Activated naive CD4-positive, alpha-beta T cell treated with anti-CD3 and anti-CD28 coated beads, Interleukin-2, amount 10 ng/mL, durations not matched to agents 7 days and 5 days (primary cell): ENCODE data around the gene SBNO2.
A peak's percentile ranks its signal among the peaks of the same experiment; 100 is the strongest.

Experiments
- CTCF ChIA-PET: fragments of 350-600 bp; sonication (Branson Sonifier 250); formaldehyde crosslinking; loops from one replicate; lab custom pipeline; 2021; ENCODE audit warnings: antibody characterized with exemption; lab: Charles Lee
- DNase-seq: peaks from one replicate; pipeline ENCODE4 v3.0.0-alpha.2; 2020
- H3K27ac Mint-ChIP-seq: one replicate; pipeline ENCODE4 v1.8.0; 2021; ENCODE audit warnings: mild to moderate bottlenecking, moderate library complexity, mixed read lengths
- H3K27me3 Mint-ChIP-seq: one replicate; pipeline ENCODE4 v1.8.0; 2021; ENCODE audit warnings: mild to moderate bottlenecking, mixed read lengths
- H3K36me3 Mint-ChIP-seq: one replicate; pipeline ENCODE4 v1.8.0; 2021; ENCODE audit warnings: mixed read lengths
- H3K4me1 Mint-ChIP-seq: one replicate; pipeline ENCODE4 v1.8.0; 2021; ENCODE audit warnings: mixed read lengths
- H3K4me3 Mint-ChIP-seq: one replicate; pipeline ENCODE4 v1.8.0; 2021; ENCODE audit warnings: mild to moderate bottlenecking, moderate library complexity, mixed read lengths
- H3K9me3 Mint-ChIP-seq: one replicate; pipeline ENCODE4 v1.8.0; 2021; ENCODE audit warnings: mixed read lengths

SBNO2 gene

DNA sequence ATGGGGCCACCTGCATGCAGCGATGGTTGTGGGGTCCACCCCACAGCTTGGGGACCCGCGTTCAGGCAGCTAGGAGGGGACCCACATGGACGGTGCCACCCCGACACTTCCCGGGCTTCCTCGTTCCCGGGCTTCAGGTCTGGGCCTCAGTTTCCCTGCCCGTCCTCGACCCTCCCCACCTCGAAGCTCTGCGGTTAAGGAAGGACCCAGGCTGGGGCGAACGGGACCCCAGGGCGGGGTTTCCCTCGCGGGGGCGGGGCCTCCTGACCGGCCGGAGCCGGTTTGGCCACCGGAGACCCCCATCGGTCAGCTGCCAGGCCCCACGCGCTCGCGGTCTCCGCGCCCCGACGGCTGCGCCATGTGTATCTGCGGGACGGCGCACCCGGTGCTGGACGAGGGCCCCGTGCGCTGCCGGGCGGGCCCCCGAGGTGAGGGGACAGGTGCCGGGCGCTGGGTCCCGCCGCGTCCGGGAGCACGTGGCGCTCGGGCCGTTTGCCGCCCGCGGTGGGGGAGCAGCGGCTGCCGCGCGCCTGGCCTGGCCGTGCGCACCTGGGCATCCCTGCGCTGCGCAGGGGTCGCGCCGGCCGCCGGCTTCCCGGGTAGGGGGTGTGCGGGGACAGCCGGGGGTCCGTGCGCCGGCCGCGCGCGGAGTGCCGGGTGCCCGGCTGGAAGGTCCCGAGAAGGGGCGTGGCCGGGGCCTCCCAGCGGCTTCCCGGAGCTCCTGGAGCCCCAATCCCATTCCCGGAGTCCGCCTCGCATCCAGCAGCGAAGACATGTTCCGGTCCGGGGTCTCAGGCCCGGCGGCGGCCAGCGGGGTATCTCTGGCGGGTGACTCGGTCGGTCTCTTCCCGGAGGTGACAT lies 102.9 kb downstream of the SBNO2 start:
- Mint-ChIP-seq H3K4me3 (peak overlapping the region; percentile 73), H3K9me3 (no peaks in the 10 kb centered on the region), H3K4me1 (peaks cover 61% of the 10 kb centered on the region), H3K27me3 (no peaks in the 10 kb centered on the region), H3K36me3 (peaks cover 47% of the 10 kb centered on the region), H3K27ac (peak overlapping the region; percentile 86)
- DNase-seq: no peak
- CTCF ChIA-PET: no interaction called here

DNA sequence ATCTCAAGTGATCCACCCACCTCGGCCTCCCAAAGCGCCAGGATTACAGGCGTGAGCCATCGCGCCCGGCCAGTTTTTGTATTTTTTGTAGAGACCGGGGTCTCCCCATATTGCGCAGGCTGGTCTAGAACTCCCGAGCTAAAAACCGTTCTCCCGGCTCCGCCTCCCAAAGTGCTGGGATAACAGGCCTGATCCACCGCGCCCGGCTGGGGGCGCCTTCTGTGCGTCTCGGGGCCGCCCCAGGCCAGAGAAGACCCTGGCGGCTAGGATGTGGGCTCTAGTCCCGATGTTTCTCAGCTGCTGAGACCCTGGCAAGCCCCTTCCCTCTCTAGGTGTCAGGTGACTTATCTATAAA lies 103.5 kb downstream of the SBNO2 start:
- H3K9me3 Mint-ChIP-seq: no peaks in the 10 kb centered on the region
- no peaks in the 10 kb centered on the region for H3K27me3 Mint-ChIP-seq
- peaks cover 61% of the 10 kb centered on the region for H3K4me1 Mint-ChIP-seq
- H3K36me3 Mint-ChIP-seq: peaks cover 41% of the 10 kb centered on the region
- peak overlapping the region; percentile 93 for H3K27ac Mint-ChIP-seq
- no peak for DNase-seq
- CTCF ChIA-PET: interaction anchor here (0.9 kb wide), 1 partner anchor 8 kb away, joined by 4 read pairs; no protein-coding TSS in a partner anchor
- H3K4me3 Mint-ChIP-seq: peak overlapping the region; percentile 86

DNA sequence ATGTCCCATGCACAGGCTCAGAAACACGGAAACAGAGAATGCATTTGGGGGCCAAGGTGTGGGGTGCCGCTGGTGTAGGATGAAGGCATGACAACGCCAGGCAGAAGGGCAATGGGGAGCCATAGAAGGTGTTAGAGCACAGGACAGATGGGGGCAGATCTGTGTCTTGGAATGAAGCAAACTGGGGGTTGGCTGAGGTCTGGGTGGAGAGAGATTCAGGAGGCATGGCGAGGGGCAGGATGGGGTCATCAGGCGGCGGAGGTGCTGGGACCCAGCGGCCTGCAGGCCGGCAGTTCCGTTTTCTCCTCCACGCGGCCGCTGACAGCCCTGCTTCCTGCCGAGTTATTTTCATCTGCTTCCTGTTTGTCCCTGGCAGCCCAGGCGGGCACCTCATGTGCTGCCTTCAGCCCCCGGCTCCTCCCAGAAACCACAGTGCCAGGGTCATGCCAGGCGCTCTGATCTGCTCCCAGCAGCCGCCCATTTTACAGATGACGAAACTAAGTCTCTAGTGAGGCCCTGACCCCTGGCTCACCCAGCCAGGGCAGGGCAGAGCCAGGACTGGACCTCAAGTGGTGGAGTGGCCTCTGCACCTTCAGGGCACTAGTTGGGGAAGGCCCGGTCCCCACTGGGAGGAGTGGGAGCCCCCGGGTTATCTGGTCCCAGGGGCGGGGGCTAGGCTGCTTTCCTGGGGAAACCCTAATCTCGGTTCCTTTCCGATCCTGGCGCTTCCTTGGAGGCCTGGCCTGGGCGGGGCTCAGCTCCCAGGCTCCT lies 104.9 kb downstream of the SBNO2 start:
- peaks cover 68% of the 10 kb centered on the region for H3K4me1 Mint-ChIP-seq
- H3K27me3 Mint-ChIP-seq: no peaks in the 10 kb centered on the region
- H3K4me3 Mint-ChIP-seq: peak overlapping the region; percentile 86
- peaks cover 40% of the 10 kb centered on the region for H3K36me3 Mint-ChIP-seq
- H3K9me3 Mint-ChIP-seq: no peaks in the 10 kb centered on the region
- H3K27ac Mint-ChIP-seq: peak overlapping the region; percentile 93
- CTCF ChIA-PET: no interaction called here
- peak; percentile 88 for DNase-seq

DNA sequence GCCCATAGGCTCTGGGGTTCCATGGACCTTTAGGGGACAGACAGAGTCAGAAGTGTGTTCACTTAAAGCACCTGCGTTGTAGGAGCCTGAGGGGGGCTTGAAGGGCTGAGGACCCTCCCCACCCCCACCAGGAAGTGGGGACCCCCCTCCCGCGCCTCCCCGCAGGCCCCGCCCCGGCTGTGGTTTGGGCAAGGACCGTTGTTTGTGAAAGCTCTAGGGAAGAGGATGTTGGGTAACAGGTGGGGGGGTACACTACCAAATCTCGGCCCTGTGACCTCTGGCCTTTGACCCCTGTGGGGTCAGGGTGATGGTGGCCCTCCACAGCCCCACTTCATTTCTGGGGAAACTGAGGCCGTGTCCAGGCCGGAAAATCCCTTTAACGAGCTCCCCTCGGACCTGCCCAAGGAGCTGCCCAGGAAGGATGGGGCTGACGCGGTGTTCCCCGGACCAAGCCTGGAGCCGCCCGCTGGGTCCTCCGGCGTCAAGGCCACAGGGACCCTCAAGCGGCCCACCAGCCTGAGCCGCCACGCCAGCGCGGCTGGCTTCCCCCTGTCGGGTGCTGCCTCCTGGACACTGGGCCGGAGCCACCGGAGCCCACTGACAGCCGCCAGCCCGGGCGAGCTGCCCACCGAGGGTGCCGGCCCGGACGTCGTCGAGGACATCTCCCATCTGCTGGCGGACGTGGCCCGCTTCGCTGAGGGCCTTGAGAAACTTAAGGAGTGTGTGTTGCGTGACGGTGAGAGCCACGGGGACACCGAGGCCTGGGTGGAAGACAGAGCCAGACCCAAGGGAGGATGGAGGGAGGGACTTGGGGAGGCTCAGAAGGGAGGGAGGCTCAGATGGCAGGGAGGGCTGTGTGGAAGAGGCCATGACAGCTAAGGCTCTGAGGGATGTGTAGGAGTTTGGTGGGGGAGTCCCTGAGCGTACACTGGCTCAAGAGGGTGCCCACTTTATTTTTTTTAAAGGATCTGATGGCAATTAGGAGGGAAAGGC lies 105.8 kb downstream of the SBNO2 start:
- peak overlapping the region; percentile 95 for H3K27ac Mint-ChIP-seq
- H3K9me3 Mint-ChIP-seq: peaks cover under 1% of the 10 kb centered on the region
- H3K4me1 Mint-ChIP-seq: peaks cover 69% of the 10 kb centered on the region
- H3K36me3 Mint-ChIP-seq: peaks cover 40% of the 10 kb centered on the region
- H3K4me3 Mint-ChIP-seq: peak overlapping the region; percentile 86
- CTCF ChIA-PET: interaction anchor here (0.6 to 3.2 kb wide), 7 partner anchors 8 to 297 kb away, joined by 3 to 13 read pairs (median 3); no protein-coding TSS in a partner anchor
- DNase-seq: peak; percentile 88
- no peaks in the 10 kb centered on the region for H3K27me3 Mint-ChIP-seq

DNA sequence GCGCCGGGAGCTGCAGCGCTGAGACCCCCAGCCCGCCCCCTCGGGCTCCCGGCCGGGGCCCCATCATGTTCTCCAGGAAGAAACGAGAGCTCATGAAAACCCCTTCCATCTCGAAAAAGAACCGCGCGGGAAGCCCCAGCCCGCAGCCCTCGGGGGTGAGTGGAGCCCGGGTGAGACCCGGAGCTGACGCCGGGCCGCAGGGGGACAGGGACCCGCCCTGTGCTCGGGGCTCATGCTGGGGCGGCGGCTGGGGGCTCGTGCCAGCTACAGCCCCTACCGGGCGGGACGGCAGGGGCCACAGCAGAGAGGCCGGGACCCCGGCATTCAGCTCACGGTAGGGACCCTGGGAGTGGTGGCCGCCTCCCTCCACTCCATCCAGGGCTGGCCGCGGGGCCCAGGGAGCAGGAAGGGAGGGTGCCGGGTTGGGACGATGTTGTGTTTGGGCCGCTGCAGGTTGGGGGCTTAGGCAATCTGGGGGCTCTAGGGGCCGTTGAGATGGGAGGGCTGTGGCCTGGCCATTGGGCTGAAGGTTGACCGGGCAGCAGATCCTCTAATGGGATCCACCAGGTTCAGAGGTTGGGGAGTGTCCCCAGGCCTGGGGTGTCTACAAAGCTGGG lies 106.6 kb downstream of the SBNO2 start:
- Mint-ChIP-seq H3K9me3 (peaks cover 3% of the 10 kb centered on the region), H3K27ac (peak overlapping the region; percentile 95), H3K27me3 (no peaks in the 10 kb centered on the region), H3K36me3 (peaks cover 35% of the 10 kb centered on the region), H3K4me3 (peak overlapping the region; percentile 86), H3K4me1 (peaks cover 64% of the 10 kb centered on the region)
- CTCF ChIA-PET: interaction anchor here (0.6 to 3.2 kb wide), 7 partner anchors 9 to 297 kb away, joined by 3 to 13 read pairs (median 3); no protein-coding TSS in a partner anchor
- no peak for DNase-seq

DNA sequence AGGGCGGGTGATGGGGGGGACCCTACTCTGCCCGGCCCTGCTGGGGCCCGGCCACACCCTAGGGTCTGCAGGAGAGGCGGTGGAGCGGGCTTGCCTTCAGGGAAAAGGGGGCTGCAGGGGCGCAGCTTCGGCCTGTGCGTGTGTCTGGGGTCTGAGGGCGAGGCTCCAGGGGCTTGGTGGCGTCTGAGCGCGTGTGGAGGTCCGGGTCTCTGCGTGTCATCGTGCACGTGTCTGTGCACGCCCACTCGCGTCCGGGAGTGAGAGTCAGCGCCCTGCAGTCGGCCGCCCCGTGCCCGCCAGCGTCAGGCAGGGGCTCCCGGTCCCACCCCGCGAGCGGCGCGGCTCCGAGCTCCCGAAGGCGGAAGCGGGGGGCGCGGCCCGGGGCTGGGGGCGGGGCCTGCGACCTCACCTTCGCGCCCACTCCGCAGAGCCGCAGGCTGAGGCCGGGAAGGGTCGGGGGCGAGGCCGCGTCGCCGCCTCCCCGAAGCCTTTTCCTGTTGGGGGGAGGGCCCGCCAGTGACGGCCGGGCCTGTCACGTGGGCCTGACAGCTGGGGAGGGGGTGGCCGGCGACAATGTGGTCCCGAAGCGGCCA lies 107.2 kb downstream of the SBNO2 start, which contains the start of gene ARHGAP45:
ARHGAP45 (plus strand) TSS at position 420 of the 593 bp plus-strand sequence. CDS start 239 bp downstream, outside the sequence.
- Mint-ChIP-seq H3K4me1 (peaks cover 58% of the 10 kb centered on the region), H3K27me3 (no peaks in the 10 kb centered on the region), H3K4me3 (peak within 1 kb of the TSS; percentile 86), H3K36me3 (peaks cover 31% of the 10 kb centered on the region), H3K9me3 (peaks cover 3% of the 10 kb centered on the region), H3K27ac (peak within 1 kb of the TSS; percentile 95)
- CTCF ChIA-PET: interaction anchor here (1.1 to 3.2 kb wide), 4 partner anchors 10 to 126 kb away, joined by 3 to 13 read pairs (median 4); no protein-coding TSS in a partner anchor
- DNase-seq: peak; percentile 91

DNA sequence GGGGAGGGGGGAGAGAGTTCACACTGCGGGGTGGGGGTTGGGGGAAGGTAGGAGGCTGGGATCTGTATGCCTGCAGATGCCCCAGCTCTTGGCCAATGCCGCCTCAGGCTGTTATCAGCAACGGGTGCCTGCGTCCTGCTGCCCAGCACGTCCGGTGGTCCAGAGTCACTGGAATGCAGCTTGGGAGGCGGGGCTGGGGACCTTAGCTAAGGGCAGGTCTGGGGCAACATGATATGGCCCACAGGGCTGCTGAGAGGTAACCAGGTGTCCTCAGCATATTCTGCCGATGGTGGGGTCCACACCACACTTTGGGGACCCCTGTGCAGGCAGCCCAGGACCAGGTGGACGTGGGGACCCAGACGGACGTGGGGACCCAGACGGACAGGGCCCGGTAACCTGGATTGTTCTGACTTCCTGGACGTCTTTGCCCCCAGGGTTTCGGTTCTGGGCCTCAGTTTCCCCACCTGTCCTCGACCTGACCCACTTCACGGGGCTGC lies 107.8 kb downstream of the SBNO2 start:
- Mint-ChIP-seq H3K4me3 (peak overlapping the region; percentile 73), H3K27me3 (no peaks in the 10 kb centered on the region), H3K4me1 (peaks cover 55% of the 10 kb centered on the region), H3K27ac (peak overlapping the region; percentile 45), H3K9me3 (peaks cover 3% of the 10 kb centered on the region), H3K36me3 (peaks cover 28% of the 10 kb centered on the region)
- CTCF ChIA-PET: interaction anchor here (1.2 to 3.2 kb wide), 4 partner anchors 10 to 126 kb away, joined by 3 to 13 read pairs (median 4); no protein-coding TSS in a partner anchor
- no peak for DNase-seq

DNA sequence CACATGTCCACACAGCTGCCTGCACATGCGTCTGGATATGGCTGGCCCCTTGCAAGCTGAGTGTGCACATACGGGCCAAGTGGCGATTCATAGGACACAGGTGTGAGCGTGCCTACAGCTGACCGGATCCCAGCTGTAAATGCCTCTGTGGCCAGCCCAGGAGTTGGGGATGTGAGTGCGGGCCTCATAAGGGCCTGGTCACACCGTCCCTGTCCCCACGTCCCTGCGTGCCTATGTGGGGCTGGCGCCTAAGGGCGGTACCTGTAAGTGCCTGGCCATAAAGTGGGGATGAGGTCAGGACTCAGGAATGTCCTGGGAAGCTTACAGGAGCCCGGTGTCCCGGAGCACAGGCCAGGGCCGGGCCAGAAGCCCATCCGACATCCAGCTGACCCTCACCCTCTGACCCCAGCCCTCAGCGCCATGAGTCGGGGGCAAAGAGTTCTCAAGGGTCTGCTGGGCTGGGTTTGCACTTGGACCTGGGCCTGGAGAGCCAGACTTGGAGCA lies 108.4 kb downstream of the SBNO2 start:
- CTCF ChIA-PET: interaction anchor here (0.8 to 3.2 kb wide), 6 partner anchors 9 to 26 kb away, joined by 3 to 13 read pairs (median 5); partner anchors contain the start of gene ABCA7
- Mint-ChIP-seq H3K4me3 (peak overlapping the region; percentile 73), H3K9me3 (peaks cover 3% of the 10 kb centered on the region), H3K27ac (peak overlapping the region; percentile 49), H3K27me3 (no peaks in the 10 kb centered on the region), H3K36me3 (peaks cover 28% of the 10 kb centered on the region), H3K4me1 (peaks cover 53% of the 10 kb centered on the region)
- DNase-seq: peak; percentile 22

DNA sequence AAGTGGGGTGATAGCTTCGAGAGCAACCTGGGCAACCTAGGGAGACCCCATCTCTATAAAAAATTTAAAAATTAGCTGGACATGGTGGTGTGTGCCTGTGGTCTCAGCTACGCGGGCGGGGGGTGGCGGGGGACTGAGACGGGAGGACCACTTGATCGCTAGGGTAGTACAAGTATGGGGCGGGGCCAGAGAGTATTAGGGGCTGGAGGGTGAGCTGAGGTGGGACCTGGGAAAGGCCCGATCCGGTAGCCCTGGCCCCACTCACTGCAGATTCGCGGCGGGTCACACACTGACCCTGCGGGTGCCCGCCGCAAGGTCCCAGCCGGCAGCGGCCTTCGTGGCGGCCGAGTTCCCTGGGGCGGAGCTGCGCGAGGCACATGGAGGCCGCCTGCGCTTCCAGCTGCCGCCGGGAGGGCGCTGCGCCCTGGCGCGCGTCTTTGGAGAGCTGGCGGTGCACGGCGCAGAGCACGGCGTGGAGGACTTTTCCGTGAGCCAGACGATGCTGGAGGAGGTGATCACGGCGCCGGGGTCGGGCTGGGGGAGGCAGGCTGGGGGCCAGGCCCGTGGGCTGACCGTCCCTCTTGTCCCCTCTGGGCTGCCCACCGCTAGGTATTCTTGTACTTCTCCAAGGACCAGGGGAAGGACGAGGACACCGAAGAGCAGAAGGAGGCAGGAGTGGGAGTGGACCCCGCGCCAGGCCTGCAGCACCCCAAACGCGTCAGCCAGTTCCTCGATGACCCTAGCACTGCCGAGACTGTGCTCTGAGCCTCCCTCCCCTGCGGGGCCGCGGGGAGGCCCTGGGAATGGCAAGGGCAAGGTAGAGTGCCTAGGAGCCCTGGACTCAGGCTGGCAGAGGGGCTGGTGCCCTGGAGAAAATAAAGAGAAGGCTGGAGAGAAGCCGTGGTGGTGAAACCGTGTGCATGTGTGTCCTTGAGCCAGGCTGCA lies 109.1 kb downstream of the SBNO2 start:
- H3K36me3 Mint-ChIP-seq: peaks cover 26% of the 10 kb centered on the region
- CTCF ChIA-PET: interaction anchor here (0.7 to 1.6 kb wide), 11 partner anchors 8 to 39 kb away, joined by 3 to 10 read pairs (median 4); partner anchors contain the start of genes ABCA7 and CNN2
- peaks cover 3% of the 10 kb centered on the region for H3K9me3 Mint-ChIP-seq
- H3K27ac Mint-ChIP-seq: peak overlapping the region; percentile 86
- no peaks in the 10 kb centered on the region for H3K27me3 Mint-ChIP-seq
- DNase-seq: peak; percentile 81
- H3K4me1 Mint-ChIP-seq: peaks cover 46% of the 10 kb centered on the region
- H3K4me3 Mint-ChIP-seq: peak overlapping the region; percentile 73

DNA sequence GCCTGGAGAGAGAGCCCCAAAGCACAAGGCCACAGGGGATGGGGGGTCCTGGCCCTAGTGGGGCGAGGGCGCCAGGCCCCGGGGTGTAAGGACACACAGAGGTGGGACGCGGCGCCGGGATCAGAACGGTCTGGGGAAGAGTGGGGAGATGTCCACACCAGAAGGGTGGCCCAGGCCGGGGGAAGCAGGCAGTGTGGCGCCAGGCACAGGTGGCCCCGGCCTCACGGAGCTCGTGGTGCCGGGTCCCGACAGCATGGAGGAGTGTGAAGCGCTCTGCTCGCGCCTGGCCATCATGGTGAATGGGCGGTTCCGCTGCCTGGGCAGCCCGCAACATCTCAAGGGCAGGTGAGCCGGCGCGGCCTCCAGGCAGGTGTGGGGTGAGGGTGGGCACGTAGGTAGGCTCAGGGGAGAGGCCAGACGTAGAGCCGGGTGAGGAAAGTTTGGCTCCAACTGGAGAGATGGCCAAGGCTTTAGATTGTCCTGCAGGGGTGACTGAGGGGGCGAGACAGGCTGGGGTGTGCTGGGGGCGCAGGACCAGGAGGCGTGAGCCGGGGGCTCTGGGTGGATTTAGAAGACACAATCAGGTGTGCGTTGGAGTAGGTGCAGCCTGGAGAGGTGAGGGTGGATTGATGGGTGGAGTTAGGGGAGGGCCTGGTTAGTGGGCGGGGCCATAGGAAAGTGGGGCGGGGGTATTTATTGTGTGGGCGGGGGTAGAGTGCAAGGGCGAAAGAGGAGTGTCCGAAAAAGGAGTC lies 110.0 kb downstream of the SBNO2 start:
- peaks cover 19% of the 10 kb centered on the region for H3K36me3 Mint-ChIP-seq
- no peak overlapping the region for H3K4me3 Mint-ChIP-seq
- H3K27me3 Mint-ChIP-seq: no peaks in the 10 kb centered on the region
- peaks cover 41% of the 10 kb centered on the region for H3K4me1 Mint-ChIP-seq
- H3K27ac Mint-ChIP-seq: no peak overlapping the region
- peak; percentile 22 for DNase-seq
- CTCF ChIA-PET: interaction anchor here (0.7 to 1.6 kb wide), 8 partner anchors 12 to 38 kb away, joined by 3 to 10 read pairs (median 4); partner anchors contain the start of gene CNN2
- H3K9me3 Mint-ChIP-seq: peaks cover 3% of the 10 kb centered on the region
